Spleen (tissue), 7 donors: ENCODE data around the gene PPP2R5B.

Experiments
- POLR2A ChIP-seq, 3 donors: fragments of 450-650 bp; IDR thresholded peaks; one replicate each; pipeline ENCODE4 v1.5.1; 2017; ENCODE audit warnings: antibody characterized with exemption in 3 of 3, mild to moderate bottlenecking in 1 of 3
- TF ChIP-seq, protein P1 (sequence below), 11 experiments: fragments of 200-600 bp in 7 of 11; fragments of 450-650 bp in 4 of 11; sonication (generic) in 4 of 11; IDR thresholded peaks in 8 of 11; conservative IDR thresholded peaks in 3 of 11; 1 replicate in 7 of 11; 2 replicates in 4 of 11; pipeline versions ENCODE4 v1.4.0 to v1.8.0; 2016 to 2021; ENCODE audit warnings: antibody characterized with exemption in 11 of 11, inconsistent platforms in 4 of 11, mild to moderate bottlenecking in 1 of 11
- donor health status: DM: no; HTN: no; CAD: no; lungs with moderate emphysema.
- donor health status: DM: no; HTN: no; CAD: no.
- donor health status: DM: no; HTN: no; CAD: no.

DNA sequence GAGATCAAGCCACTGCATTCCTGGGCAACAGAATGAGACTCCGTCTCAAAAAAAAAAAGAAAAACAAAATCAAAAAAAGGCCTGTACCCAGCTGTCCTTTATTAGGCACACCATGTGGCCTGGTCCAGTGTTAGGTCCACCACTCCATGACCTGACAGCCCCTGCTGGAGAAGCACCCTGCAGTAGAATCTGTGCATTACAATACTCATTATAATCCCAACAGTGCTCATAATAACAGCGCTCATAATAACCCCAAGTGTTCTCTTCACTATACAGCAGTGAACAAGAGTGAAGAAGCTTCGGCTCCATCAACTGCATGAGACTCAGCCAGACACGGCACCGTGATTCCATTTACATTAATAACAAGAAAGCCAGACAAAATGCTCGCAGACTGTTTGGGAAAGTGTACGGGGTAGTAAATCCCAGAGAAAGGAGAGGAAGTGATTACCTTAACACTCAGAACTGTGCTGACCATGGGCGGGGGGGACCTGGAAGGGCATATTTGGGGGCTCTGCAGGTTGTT lies 37.2 kb upstream of the PPP2R5B start:
- TF ChIP-seq POLR2A (IDR thresholded peaks at IDR 0.05) = no peak
- TF ChIP-seq, protein P1, sequence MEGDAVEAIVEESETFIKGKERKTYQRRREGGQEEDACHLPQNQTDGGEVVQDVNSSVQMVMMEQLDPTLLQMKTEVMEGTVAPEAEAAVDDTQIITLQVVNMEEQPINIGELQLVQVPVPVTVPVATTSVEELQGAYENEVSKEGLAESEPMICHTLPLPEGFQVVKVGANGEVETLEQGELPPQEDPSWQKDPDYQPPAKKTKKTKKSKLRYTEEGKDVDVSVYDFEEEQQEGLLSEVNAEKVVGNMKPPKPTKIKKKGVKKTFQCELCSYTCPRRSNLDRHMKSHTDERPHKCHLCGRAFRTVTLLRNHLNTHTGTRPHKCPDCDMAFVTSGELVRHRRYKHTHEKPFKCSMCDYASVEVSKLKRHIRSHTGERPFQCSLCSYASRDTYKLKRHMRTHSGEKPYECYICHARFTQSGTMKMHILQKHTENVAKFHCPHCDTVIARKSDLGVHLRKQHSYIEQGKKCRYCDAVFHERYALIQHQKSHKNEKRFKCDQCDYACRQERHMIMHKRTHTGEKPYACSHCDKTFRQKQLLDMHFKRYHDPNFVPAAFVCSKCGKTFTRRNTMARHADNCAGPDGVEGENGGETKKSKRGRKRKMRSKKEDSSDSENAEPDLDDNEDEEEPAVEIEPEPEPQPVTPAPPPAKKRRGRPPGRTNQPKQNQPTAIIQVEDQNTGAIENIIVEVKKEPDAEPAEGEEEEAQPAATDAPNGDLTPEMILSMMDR (IDR thresholded peaks at IDR 0.05 in 8 of 11, conservative IDR thresholded peaks at IDR 0.05 in 3 of 11) = no peak
